PC-3 (cell line): Measurements from ENCODE around the gene SPDEF. TPM values are rescaled to one million over a fixed set of nuclear protein-coding genes. Genes with fewer than 3 reads are reported as not detected.

ENCODE experiments used
- ATAC-seq: fragments of 200-7000 bp; cut with Tn5 transposase; 2 replicates; pipeline ENCODE4 v1.9.1; 2020; ENCODE audit warnings: mild to moderate bottlenecking, moderate library complexity
- BruUV-seq: library from RNA; stranded (reverse); fragments of 400-500 nt; replicated peaks from 2 replicates; lab custom pipeline; 2021; lab: Mats Ljungman, UMichigan
- CTCF ChIA-PET: fragments of 300-600 bp; sonication (Branson Sonifier 250); formaldehyde crosslinking; loops from one replicate; lab custom pipeline; 2022; ENCODE audit warnings: antibody characterized with exemption; lab: Charles Lee
- POLR2A ChIA-PET: fragments of 300-600 bp; sonication (Branson Sonifier 250); formaldehyde crosslinking; loops from one replicate; lab custom pipeline; 2022; ENCODE audit warnings: antibody characterized with exemption; ENCODE audit not compliant: unreplicated experiment; lab: Charles Lee
- DNase-seq: peaks from one replicate; pipeline ENCODE4 v3.0.0-alpha.2; 2015
- H2AFZ ChIP-seq: fragments of 300-600 bp; sonication (generic); 2 replicates; pipeline ENCODE4 v1.6.0; 2016; ENCODE audit warnings: antibody characterized with exemption, low read length
- H3F3A ChIP-seq: fragments of 300-600 bp; sonication (generic); one replicate; pipeline ENCODE4 v1.6.0; 2017; ENCODE audit warnings: antibody characterized with exemption, low read length, control low read depth, mild to moderate bottlenecking; ENCODE audit not compliant: unreplicated experiment
- H3K27ac ChIP-seq: fragments of 300-600 bp; sonication (generic); 2 replicates; pipeline ENCODE4 v1.5.1; 2016; ENCODE audit warnings: mild to moderate bottlenecking, low read length
- H3K27me3 ChIP-seq: fragments of 300-600 bp; sonication (generic); 2 replicates; pipeline ENCODE4 v1.6.1; 2016; ENCODE audit warnings: low read length, mixed read lengths
- H3K36me3 ChIP-seq: fragments of 300-600 bp; sonication (generic); 2 replicates; pipeline ENCODE4 v1.6.1; 2016; ENCODE audit warnings: low read depth, mixed run types, low read length, mixed read lengths
- H3K4me1 ChIP-seq: fragments of 300-600 bp; sonication (generic); 2 replicates; pipeline ENCODE4 v1.5.1; 2016; ENCODE audit warnings: low read length; ENCODE audit not compliant: insufficient read depth
- H3K4me2 ChIP-seq: fragments of 300-600 bp; sonication (generic); 2 replicates; pipeline ENCODE4 v1.6.0; 2016; ENCODE audit warnings: low read length
- H3K4me3 ChIP-seq: fragments of 300-600 bp; sonication (generic); 2 replicates; pipeline ENCODE4 v1.5.1; 2016; ENCODE audit warnings: mild to moderate bottlenecking, low read length, mixed read lengths
- H3K79me2 ChIP-seq: fragments of 300-600 bp; sonication (generic); 2 replicates; pipeline ENCODE4 v1.6.1; 2017; ENCODE audit warnings: low read length, mixed read lengths
- H3K9ac ChIP-seq: fragments of 300-600 bp; sonication (generic); 2 replicates; pipeline ENCODE4 v1.6.0; 2016; ENCODE audit warnings: mild to moderate bottlenecking, low read length
- H3K9me2 ChIP-seq: fragments of 300-600 bp; sonication (generic); replicated peaks from 2 replicates; pipeline ENCODE4 v1.6.1; 2016; ENCODE audit warnings: mixed run types, low read length, mixed read lengths
- H3K9me3 ChIP-seq: fragments of 300-600 bp; sonication (generic); 2 replicates; pipeline ENCODE4 v1.6.1; 2016; ENCODE audit warnings: low read length, mixed read lengths
- H4K20me1 ChIP-seq: fragments of 300-600 bp; sonication (generic); 2 replicates; pipeline ENCODE4 v1.6.1; 2016; ENCODE audit warnings: low read length, mixed read lengths
- CTCF ChIP-seq: fragments of 300-600 bp; sonication (generic); conservative IDR thresholded peaks from 2 replicates; pipeline ENCODE4 v1.5.1; 2017; ENCODE audit warnings: antibody characterized with exemption, low read depth, mild to moderate bottlenecking, low read length
- EZH2 ChIP-seq: fragments of 300-600 bp; sonication (generic); IDR thresholded peaks from one replicate; pipeline ENCODE4 v1.6.1; 2017; ENCODE audit warnings: antibody characterized with exemption, mild to moderate bottlenecking, low read length; ENCODE audit not compliant: unreplicated experiment
- EZH2phosphoT487 ChIP-seq: fragments of 300-600 bp; sonication (generic); IDR thresholded peaks from 2 replicates; pipeline ENCODE4 v1.6.1; 2018; ENCODE audit warnings: mild to moderate bottlenecking, antibody characterized with exemption, low read length, borderline replicate concordance
- intact Hi-C: fragments of 100-400 bp; cut with micrococcal nuclease; formaldehyde crosslinking; loops from 2 replicates; pipeline ENCODE4 v1.9.0; 2023
- total RNA-seq: library from RNA; depleted of rRNA; stranded (reverse); fragments of >200 nt; gene quantifications from 2 replicates; pipeline ENCODE4 v1.2.3, GENCODE V29; 2014

Gene SPDEF
- total RNA-seq, 1 experiment from 2014 or later: 190 TPM

- Histone ChIP-seq H3K36me3 (no peaks in the 10 kb centered on the region), H3K4me2 (no peak overlapping the region), H3K9me3 (no peaks in the 10 kb centered on the region), H3K4me1 (no peaks in the 10 kb centered on the region), H3K79me2 (peaks cover 25% of the 10 kb centered on the region), H3K9ac (no peak overlapping the region), H3K9me2 (no peaks in the 10 kb centered on the region), H4K20me1 (no peaks in the 10 kb centered on the region), H2AFZ (no peak overlapping the region), H3K27ac (no peak overlapping the region), H3F3A (no peaks in the 10 kb centered on the region), H3K4me3 (no peak overlapping the region), H3K27me3 (no peaks in the 10 kb centered on the region)
- CTCF ChIA-PET: no interaction called here
- DNase-seq (no peak), ATAC-seq (no peak)
- no TSS peak for BruUV-seq
- intact Hi-C loops: no loop called here
- POLR2A ChIA-PET: no interaction called here
- no peak for TF ChIP-seq EZH2phosphoT487
- TF ChIP-seq EZH2: no peak
- TF ChIP-seq CTCF: no peak
Measured at GRCh38 chr6:34587851-34588250, 31.7 kb upstream of the SPDEF start.

- Histone ChIP-seq H2AFZ (no peak overlapping the region), H3F3A (no peaks in the 10 kb centered on the region), H3K4me1 (no peaks in the 10 kb centered on the region), H3K9me2 (no peaks in the 10 kb centered on the region), H4K20me1 (no peaks in the 10 kb centered on the region), H3K27me3 (no peaks in the 10 kb centered on the region), H3K36me3 (no peaks in the 10 kb centered on the region), H3K9ac (no peak overlapping the region), H3K27ac (no peak overlapping the region), H3K4me2 (no peak overlapping the region), H3K9me3 (no peaks in the 10 kb centered on the region), H3K79me2 (peaks cover 21% of the 10 kb centered on the region), H3K4me3 (no peak overlapping the region)
- intact Hi-C loops: no loop called here
- ChIA-PET POLR2A (no interaction called here), CTCF (no interaction called here)
- DNase-seq: no peak
- 0 out of 2 replicates have a peak, but pooled peaks have one; percentile 18 for ATAC-seq
- no peak for TF ChIP-seq EZH2
- TF ChIP-seq CTCF: no peak
- TF ChIP-seq EZH2phosphoT487: no peak
- no TSS peak for BruUV-seq
Measured at GRCh38 chr6:34587325-34587724, 31.2 kb upstream of the SPDEF start.

GRCh38 chr6:34586327-34587040, 30.4 kb upstream of the SPDEF start:
- no peaks in the 10 kb centered on the region for H4K20me1 ChIP-seq
- H3K4me3 ChIP-seq: no peak overlapping the region
- H3K27ac ChIP-seq: no peak overlapping the region
- DNase-seq: no peak
- POLR2A ChIA-PET: no interaction called here
- no peak overlapping the region for H2AFZ ChIP-seq
- no peaks in the 10 kb centered on the region for H3K36me3 ChIP-seq
- H3K4me1 ChIP-seq: no peaks in the 10 kb centered on the region
- no peak for ATAC-seq
- no peak overlapping the region for H3K4me2 ChIP-seq
- no peaks in the 10 kb centered on the region for H3K9me3 ChIP-seq
- TF ChIP-seq CTCF (no peak), EZH2 (no peak), EZH2phosphoT487 (no peak)
- no TSS peak for BruUV-seq
- CTCF ChIA-PET: no interaction called here
- intact Hi-C loops: no loop called here
- H3K9me2 ChIP-seq: no peaks in the 10 kb centered on the region
- no peak overlapping the region for H3K9ac ChIP-seq
- H3K79me2 ChIP-seq: peaks cover 13% of the 10 kb centered on the region
- no peaks in the 10 kb centered on the region for H3F3A ChIP-seq
- no peaks in the 10 kb centered on the region for H3K27me3 ChIP-seq
